Calu3 (cell line): Measurements from ENCODE around the gene ACACA. TPM values are rescaled to one million over a fixed set of nuclear protein-coding genes. Genes with fewer than 3 reads are reported as not detected.

Experiments
- BruUV-seq: library from RNA; stranded (reverse); fragments of 400-500 nt; replicated peaks from 2 replicates; lab custom pipeline; 2021; lab: Mats Ljungman, UMichigan
- CTCF ChIA-PET: fragments of 300-600 bp; sonication (Branson Sonifier 250); formaldehyde crosslinking; loops from one replicate; lab custom pipeline; 2022; ENCODE audit warnings: antibody characterized with exemption; lab: Charles Lee
- DNase-seq: peaks from one replicate; pipeline ENCODE4 v3.0.0; 2022
- H3K27ac Mint-ChIP-seq: one replicate; pipeline ENCODE4 v1.8.0; 2022; ENCODE audit warnings: mixed read lengths; ENCODE audit not compliant: unreplicated experiment
- H3K27me3 Mint-ChIP-seq: one replicate; pipeline ENCODE4 v1.8.0; 2022; ENCODE audit warnings: mixed read lengths; ENCODE audit not compliant: unreplicated experiment
- H3K36me3 Mint-ChIP-seq: one replicate; pipeline ENCODE4 v1.8.0; 2022; ENCODE audit warnings: mild to moderate bottlenecking, moderate library complexity, mixed read lengths; ENCODE audit not compliant: insufficient read depth, unreplicated experiment
- H3K4me1 Mint-ChIP-seq: one replicate; pipeline ENCODE4 v1.8.0; 2022; ENCODE audit warnings: mild to moderate bottlenecking, low read depth, mixed read lengths; ENCODE audit not compliant: unreplicated experiment
- H3K4me3 Mint-ChIP-seq: one replicate; pipeline ENCODE4 v1.8.0; 2022; ENCODE audit warnings: mild to moderate bottlenecking, low read depth, moderate library complexity, mixed read lengths; ENCODE audit not compliant: unreplicated experiment
- H3K9me3 Mint-ChIP-seq: one replicate; pipeline ENCODE4 v1.8.0; 2022; ENCODE audit warnings: low read depth, mixed read lengths; ENCODE audit not compliant: unreplicated experiment
- CTCF ChIP-seq: fragments of 200-600 bp; IDR thresholded peaks from one replicate; pipeline ENCODE4 v1.8.0; 2022; ENCODE audit warnings: antibody characterized with exemption; ENCODE audit not compliant: unreplicated experiment
- intact Hi-C: fragments of 100-400 bp; cut with micrococcal nuclease; formaldehyde crosslinking; loops from one replicate; pipeline ENCODE4 v1.10.0; 2022; ENCODE audit not compliant: unreplicated experiment
- total RNA-seq: library from RNA; stranded (reverse); gene quantifications from 2 replicates; pipeline ENCODE4 v1.2.3, GENCODE V29; 2022

ACACA gene
- total RNA-seq, 1 experiment from 2014 or later, result 392 TPM

DNA sequence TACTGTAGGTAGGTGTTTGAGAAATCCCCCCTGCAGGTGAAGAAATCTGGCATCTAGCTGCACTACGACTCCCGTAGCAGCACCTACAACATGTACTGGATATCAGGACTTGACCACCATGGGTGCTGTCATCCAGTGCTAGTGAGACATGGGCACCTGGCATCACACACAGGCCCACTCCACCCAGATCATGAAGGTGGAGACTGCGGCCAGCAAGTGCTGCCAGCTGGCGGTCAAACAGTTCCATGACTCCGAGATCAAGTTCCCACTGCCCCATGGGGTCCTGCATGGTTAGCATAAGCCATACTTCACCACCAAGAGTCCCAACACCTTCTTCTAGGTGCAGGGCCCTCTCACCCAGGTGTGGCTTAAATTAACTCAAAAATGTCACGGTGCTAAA, 243.8 kb downstream of the ACACA start:
- DNase-seq, result no peak
- Mint-ChIP-seq H3K27me3 (no peaks in the 10 kb centered on the region), H3K36me3 (peaks cover 29% of the 10 kb centered on the region), H3K4me1 (peaks cover 18% of the 10 kb centered on the region), H3K4me3 (no peak overlapping the region), H3K9me3 (no peaks in the 10 kb centered on the region), H3K27ac (no peak overlapping the region)
- TF ChIP-seq CTCF, result no peak
- BruUV-seq, result no TSS peak
- CTCF ChIA-PET, result interaction anchor here (0.7 kb wide), 2 partner anchors 16 to 1990 kb away, joined by 3 to 8 read pairs; no protein-coding TSS in a partner anchor
- intact Hi-C loops, result no loop called here

DNA sequence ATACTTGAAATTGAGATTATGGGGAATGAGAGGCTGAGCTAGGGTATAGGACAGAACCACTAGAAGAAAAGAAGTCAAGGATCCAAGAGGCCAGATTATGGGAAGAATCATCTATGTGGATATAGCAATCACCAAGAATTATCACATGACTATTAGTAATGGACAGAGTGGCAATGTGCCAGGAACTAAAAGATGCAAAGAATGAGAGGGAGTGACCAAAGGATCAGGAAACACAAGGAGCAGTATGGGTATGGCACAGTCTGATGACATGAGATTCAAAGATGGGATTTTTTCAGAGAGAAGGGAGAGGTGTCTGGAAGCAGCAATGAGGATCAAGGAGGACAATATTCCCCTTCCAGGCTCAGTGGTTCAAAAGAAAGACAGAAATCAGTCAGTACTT, 245.7 kb downstream of the ACACA start:
- peaks cover 18% of the 10 kb centered on the region for H3K4me1 Mint-ChIP-seq
- peak; percentile 63 for DNase-seq
- intact Hi-C loops, result no loop called here
- BruUV-seq, result no TSS peak
- no peaks in the 10 kb centered on the region for H3K27me3 Mint-ChIP-seq
- H3K36me3 Mint-ChIP-seq, result peaks cover 34% of the 10 kb centered on the region
- peak overlapping the region; percentile 37 for H3K27ac Mint-ChIP-seq
- CTCF ChIA-PET, result no interaction called here
- no peaks in the 10 kb centered on the region for H3K9me3 Mint-ChIP-seq
- no peak for TF ChIP-seq CTCF
- H3K4me3 Mint-ChIP-seq, result no peak overlapping the region

- Mint-ChIP-seq H3K4me1 (peaks cover 18% of the 10 kb centered on the region), H3K36me3 (peaks cover 42% of the 10 kb centered on the region), H3K4me3 (no peak overlapping the region), H3K27ac (no peak overlapping the region), H3K9me3 (no peaks in the 10 kb centered on the region), H3K27me3 (no peaks in the 10 kb centered on the region)
- TF ChIP-seq CTCF, result no peak
- BruUV-seq, result no TSS peak
- no peak for DNase-seq
- intact Hi-C loops, result loop anchor here (10.0 kb wide), 1 partner anchor 1987 kb away; no protein-coding TSS in a partner anchor
- CTCF ChIA-PET, result interaction anchor here (0.5 to 1.5 kb wide), 4 partner anchors 21 to 1204 kb away, joined by 3 to 6 read pairs (median 4); no protein-coding TSS in a partner anchor
These were observed 248.3 kb downstream of the ACACA start for GRCh38 chr17:37158290-37158689.

GRCh38 chr17:37148156-37148555, 258.5 kb downstream of the ACACA start:
- BruUV-seq, result no TSS peak

More at GRCh38 chr17:37148156-37148555, 258.5 kb downstream of the ACACA start:
- Mint-ChIP-seq H3K27ac (no peak overlapping the region), H3K4me1 (peaks cover 11% of the 10 kb centered on the region), H3K4me3 (no peak overlapping the region), H3K27me3 (no peaks in the 10 kb centered on the region), H3K9me3 (no peaks in the 10 kb centered on the region), H3K36me3 (peaks cover 22% of the 10 kb centered on the region)
- intact Hi-C loops, result no loop called here
- CTCF ChIA-PET, result interaction anchor here (0.7 to 1.4 kb wide), 8 partner anchors 10 to 249 kb away, joined by 3 to 7 read pairs (median 4); no protein-coding TSS in a partner anchor
- TF ChIP-seq CTCF, result no peak
- no peak for DNase-seq
